AG09319 (cell line): ENCODE data around the gene SLC15A5.

ENCODE experiments used
- DNase-seq: peaks from one replicate; pipeline ENCODE4 v3.0.0-alpha.2; 2010; ENCODE audit warnings: low read depth; ENCODE audit errors: extremely low read depth
- TF ChIP-seq, protein P1 (sequence below): IDR thresholded peaks from 2 replicates; pipeline ENCODE4 v1.5.1; 2011; ENCODE audit warnings: low read depth, mild to moderate bottlenecking, inconsistent platforms, low read length, moderate library complexity

SLC15A5 gene, protein sequence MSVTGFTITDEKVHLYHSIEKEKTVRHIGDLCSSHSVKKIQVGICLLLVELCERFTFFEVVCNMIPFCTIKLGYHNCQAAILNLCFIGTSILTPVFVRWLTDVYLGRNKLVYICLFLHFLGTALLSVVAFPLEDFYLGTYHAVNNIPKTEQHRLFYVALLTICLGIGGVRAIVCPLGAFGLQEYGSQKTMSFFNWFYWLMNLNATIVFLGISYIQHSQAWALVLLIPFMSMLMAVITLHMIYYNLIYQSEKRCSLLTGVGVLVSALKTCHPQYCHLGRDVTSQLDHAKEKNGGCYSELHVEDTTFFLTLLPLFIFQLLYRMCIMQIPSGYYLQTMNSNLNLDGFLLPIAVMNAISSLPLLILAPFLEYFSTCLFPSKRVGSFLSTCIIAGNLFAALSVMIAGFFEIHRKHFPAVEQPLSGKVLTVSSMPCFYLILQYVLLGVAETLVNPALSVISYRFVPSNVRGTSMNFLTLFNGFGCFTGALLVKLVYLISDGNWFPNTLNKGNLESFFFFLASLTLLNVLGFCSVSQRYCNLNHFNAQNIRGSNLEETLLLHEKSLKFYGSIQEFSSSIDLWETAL

DNA sequence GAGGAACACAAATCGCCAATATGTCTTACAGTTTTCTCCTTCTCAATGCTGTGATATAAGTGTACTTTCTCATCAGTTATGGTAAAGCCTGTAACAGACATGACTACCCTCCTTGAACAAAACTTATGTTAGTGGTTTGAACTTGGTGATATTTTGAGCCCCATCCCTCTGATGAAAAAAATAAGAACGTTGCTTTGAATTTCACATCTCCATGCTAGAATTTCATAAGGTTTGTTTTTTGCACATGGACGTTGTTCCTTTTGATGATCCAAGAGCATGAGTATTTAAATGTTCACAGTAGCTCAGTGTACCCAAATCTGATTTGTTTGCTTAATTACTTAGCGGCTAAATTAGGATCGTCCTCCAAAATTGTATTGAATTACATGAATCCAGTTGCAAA, at the start of gene SLC15A5:
TSS of gene SLC15A5 (minus strand) at position 101 of the 400 bp plus-strand sequence. CDS start at position 101, 0 bp downstream.
- DNase-seq = no peak
- TF ChIP-seq, protein P1, sequence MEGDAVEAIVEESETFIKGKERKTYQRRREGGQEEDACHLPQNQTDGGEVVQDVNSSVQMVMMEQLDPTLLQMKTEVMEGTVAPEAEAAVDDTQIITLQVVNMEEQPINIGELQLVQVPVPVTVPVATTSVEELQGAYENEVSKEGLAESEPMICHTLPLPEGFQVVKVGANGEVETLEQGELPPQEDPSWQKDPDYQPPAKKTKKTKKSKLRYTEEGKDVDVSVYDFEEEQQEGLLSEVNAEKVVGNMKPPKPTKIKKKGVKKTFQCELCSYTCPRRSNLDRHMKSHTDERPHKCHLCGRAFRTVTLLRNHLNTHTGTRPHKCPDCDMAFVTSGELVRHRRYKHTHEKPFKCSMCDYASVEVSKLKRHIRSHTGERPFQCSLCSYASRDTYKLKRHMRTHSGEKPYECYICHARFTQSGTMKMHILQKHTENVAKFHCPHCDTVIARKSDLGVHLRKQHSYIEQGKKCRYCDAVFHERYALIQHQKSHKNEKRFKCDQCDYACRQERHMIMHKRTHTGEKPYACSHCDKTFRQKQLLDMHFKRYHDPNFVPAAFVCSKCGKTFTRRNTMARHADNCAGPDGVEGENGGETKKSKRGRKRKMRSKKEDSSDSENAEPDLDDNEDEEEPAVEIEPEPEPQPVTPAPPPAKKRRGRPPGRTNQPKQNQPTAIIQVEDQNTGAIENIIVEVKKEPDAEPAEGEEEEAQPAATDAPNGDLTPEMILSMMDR = no peak

DNA sequence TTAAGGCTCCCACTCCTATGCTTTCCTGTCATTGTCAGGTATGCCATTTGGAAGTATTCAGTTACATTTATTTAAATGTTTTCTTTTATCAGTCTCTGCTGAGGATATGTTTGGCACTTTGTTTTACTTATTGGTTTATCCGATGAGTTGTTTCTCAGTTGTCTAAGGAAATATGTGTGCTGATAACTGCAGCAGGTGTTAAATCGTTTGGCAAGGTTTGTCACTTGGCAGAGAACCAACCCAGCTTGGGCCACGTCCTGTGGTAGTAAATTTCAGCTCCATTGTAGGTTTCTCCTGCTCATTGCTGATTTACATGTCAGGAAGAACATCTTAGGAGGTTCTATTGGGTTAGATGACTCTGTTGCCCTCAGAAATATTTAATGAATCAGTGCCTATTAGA, 47.9 kb upstream of the SLC15A5 start:
- TF ChIP-seq, protein P1 = no peak
- no peak for DNase-seq

DNA sequence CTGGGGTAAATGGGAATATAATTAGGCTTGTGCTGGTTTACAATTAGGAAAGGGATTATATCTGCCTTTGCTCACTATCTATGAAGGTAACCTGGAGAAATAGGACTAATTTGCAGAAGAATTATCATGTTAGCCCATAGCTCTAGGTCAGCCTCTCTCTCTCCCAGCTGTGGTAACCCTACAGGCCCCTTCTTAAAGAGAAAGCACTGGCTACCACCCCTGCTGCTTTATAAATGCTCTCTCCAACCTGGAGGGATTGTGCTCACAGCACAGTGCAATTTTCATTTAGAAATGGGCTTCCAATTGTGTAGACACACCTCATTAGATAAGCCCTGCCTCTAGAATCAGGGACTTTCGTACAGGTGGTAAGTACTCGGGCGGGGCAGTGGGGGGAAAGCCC, 47.3 kb upstream of the SLC15A5 start:
- TF ChIP-seq, protein P1 = no peak
- DNase-seq = no peak

DNA sequence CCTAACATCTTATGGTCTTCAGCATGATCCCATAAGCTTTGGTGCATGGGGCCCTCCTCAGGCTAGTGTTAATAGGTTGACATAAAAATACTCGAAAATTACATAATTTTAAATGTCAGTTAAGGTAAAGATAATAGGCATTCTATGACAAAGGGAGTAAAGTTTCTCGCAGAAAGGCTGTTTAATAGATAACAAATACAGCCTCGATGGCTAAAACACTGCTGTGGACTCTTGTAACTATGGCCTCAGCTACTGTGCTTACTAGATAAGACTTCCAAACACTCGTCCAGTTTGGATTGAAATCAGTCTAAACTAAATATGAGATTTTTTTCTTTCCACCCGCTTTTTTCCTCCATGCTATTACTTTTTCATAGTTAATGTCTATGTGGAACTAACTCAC, 46.8 kb upstream of the SLC15A5 start:
- no peak for DNase-seq
- TF ChIP-seq, protein P1 = no peak

DNA sequence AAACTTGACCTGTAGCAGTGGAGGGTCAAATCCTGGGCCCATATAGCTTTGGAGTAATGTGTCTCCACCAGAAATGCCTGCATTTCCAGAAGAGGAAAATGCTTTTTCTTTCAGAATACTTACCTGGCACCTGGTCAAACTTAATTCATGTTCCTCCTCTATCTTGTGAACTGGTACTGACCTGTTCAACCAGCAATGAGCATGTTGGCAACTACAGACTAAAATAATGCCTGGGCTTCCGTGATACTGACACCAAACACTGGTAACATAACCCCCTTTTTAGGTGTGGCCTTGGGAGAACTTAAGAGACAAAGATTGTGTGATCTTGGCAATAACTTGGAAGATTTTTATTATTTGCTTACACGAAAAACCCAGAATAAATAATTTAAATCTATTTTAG, 46.2 kb upstream of the SLC15A5 start:
- TF ChIP-seq, protein P1 = no peak
- no peak for DNase-seq

DNA sequence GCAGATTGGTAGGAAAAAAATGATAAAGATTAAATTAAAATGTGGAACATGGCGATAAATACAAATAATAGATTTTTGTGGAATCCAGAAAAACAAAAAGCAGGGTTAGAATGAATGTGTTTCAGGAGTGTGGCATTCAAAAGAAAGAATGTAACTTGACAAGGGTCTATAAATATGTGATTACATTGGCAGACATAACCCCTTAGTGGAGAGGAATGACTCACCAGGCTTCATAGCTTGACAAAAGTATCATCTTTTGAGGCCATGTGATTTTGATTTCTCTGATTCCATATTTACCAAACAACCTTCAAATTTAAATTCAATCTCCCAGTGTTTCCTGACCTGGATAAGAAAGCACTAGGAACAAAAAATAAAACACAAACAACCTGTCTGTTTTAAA, 45.5 kb upstream of the SLC15A5 start:
- TF ChIP-seq, protein P1 = no peak
- no peak for DNase-seq

DNA sequence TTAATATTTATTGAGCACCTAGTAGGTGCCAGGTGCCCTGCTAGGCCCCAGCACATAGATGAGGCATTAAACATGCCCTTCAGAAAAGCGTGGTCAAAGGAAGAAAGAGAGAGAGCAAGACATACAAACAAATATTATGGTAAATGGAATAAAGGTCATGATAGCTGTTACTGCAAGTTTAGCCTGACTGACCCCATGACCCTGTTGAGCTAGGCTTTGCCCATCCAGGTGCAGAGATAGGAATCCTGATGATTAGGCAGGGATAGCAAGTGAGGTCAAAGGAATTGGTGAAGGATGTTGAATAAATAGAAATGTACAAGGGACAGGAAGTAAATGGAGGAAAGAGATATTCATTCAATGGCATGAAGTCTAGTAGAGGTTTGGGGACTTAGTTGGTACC, 33.4 kb upstream of the SLC15A5 start:
- DNase-seq = no peak

More for the DNA sequence above, 33.4 kb upstream of the SLC15A5 start:
- TF ChIP-seq, protein P1 = no peak
